PC-3 (cell line): ENCODE results near the gene VPS35.

Experiments used
- CTCF ChIP-seq: fragments of 300-600 bp; sonication (generic); conservative IDR thresholded peaks from 2 replicates; pipeline ENCODE4 v1.5.1; 2017; ENCODE audit warnings: antibody characterized with exemption, low read depth, mild to moderate bottlenecking, low read length
- EZH2phosphoT487 ChIP-seq: fragments of 300-600 bp; sonication (generic); IDR thresholded peaks from 2 replicates; pipeline ENCODE4 v1.6.1; 2018; ENCODE audit warnings: mild to moderate bottlenecking, antibody characterized with exemption, low read length, borderline replicate concordance

- TF ChIP-seq CTCF (no peak), EZH2phosphoT487 (no peak)
Observed at GRCh38 chr16:46691726-46692125, 2.7 kb upstream of the VPS35 start.
